Thyroid gland (tissue), 4 donors: ENCODE data around the gene STK11IP. TPM values are rescaled to one million over a fixed set of nuclear protein-coding genes. Genes with fewer than 3 reads are reported as not detected.

Experiments
- DNase-seq, 2 donors: peaks; one replicate each; pipeline ENCODE4 v3.0.0-alpha.2; 2019
- H3K27ac ChIP-seq, 3 donors: fragments of 200-600 bp; sonication (generic); 1 replicate in 2 of 3; 2 replicates in 1 of 3; pipeline ENCODE4 v1.5.1; 2016 to 2019; ENCODE audit warnings: mild to moderate bottlenecking in 1 of 3, moderate library complexity in 1 of 3
- H3K27me3 ChIP-seq: fragments of 200-600 bp; sonication (generic); one replicate; pipeline ENCODE4 v1.5.1; 2019
- H3K36me3 ChIP-seq, 2 donors: fragments of 200-600 bp; sonication (generic); one replicate each; pipeline ENCODE4 v1.5.1; 2016 to 2019
- H3K4me1 ChIP-seq, 2 donors: fragments of 200-600 bp; sonication (generic); one replicate each; pipeline ENCODE4 v1.5.1; 2017 to 2019
- H3K4me3 ChIP-seq, 3 donors: fragments of 200-600 bp; sonication (generic); replicated peaks in 1 of 3; 1 replicate in 2 of 3; 2 replicates in 1 of 3; pipeline ENCODE4 v1.5.1; 2016; ENCODE audit warnings: mild to moderate bottlenecking in 1 of 3
- H3K9me3 ChIP-seq: fragments of 200-600 bp; sonication (generic); one replicate; pipeline ENCODE4 v1.5.1; 2017
- CTCF ChIP-seq, 6 experiments: fragments of 200-600 bp in 3 of 6; fragments of 450-650 bp in 3 of 6; sonication (generic) in 3 of 6; IDR thresholded peaks; one replicate each; pipeline ENCODE4 v1.5.1; 2016 to 2019; ENCODE audit warnings: antibody characterized with exemption in 6 of 6, mild to moderate bottlenecking in 2 of 6, inconsistent platforms in 1 of 6, moderate library complexity in 1 of 6
- POLR2A ChIP-seq, 2 donors: fragments of 450-650 bp; IDR thresholded peaks; one replicate each; pipeline ENCODE4 v1.6.1; 2017; ENCODE audit warnings: antibody characterized with exemption in 2 of 2, mild to moderate bottlenecking in 2 of 2, moderate library complexity in 1 of 2
- WGBS, 2 donors: methylation state at CpG; one replicate each; pipeline ENCODE4 v1.1.5; 2017; 5-methylcytosine and 5-hydroxymethylcytosine counted together
- intact Hi-C: fragments of 100-400 bp; cut with DNase I; formaldehyde crosslinking; loops from one replicate; pipeline ENCODE4 v1.15.1; 2023
- total RNA-seq, 4 donors: library from RNA; depleted of rRNA; stranded (reverse); fragments of >200 nt; gene quantifications; one replicate each; pipeline ENCODE4 v1.2.3, GENCODE V29; 2016

Gene STK11IP
- total RNA-seq, 4 donors from 2014 or later = 14.6 to 25.0 (median 19.7) TPM

- DNase-seq = no peak
- Histone ChIP-seq H3K9me3 (no peaks in the 10 kb centered on the region), H3K27me3 (no peaks in the 10 kb centered on the region), H3K36me3 (no peaks in the 10 kb centered on the region), H3K27ac (no peak overlapping the region), H3K4me1 (no peaks in the 10 kb centered on the region), H3K4me3 (no peak overlapping the region)
- intact Hi-C loops = no loop called here
- TF ChIP-seq CTCF (IDR thresholded peaks at IDR 0.05) (no peak), POLR2A (IDR thresholded peaks at IDR 0.05) (no peak)
- 92 to 93% methylated on average over 1 of the region's 1 CpG for WGBS, 2 donors
Observed at GRCh38 chr2:219656526-219656925, 58.9 kb downstream of the STK11IP start.

GRCh38 chr2:219658196-219658846 lies 60.7 kb downstream of the STK11IP start:
- TF ChIP-seq POLR2A (IDR thresholded peaks at IDR 0.05) = no peak
- TF ChIP-seq CTCF (IDR thresholded peaks at IDR 0.05) = no peak
- Histone ChIP-seq H3K9me3 (no peaks in the 10 kb centered on the region), H3K27ac (no peak overlapping the region), H3K4me1 (no peaks in the 10 kb centered on the region), H3K4me3 (no peak overlapping the region), H3K27me3 (no peaks in the 10 kb centered on the region), H3K36me3 (no peaks in the 10 kb centered on the region)
- intact Hi-C loops = no loop called here
- DNase-seq = no peak
- 65 to 75% methylated on average over 7 of the region's 7 CpGs for WGBS, 2 donors

GRCh38 chr2:219658874-219659273 lies 61.2 kb downstream of the STK11IP start:
- H3K27ac ChIP-seq = no peak overlapping the region
- intact Hi-C loops = no loop called here
- no peaks in the 10 kb centered on the region for H3K27me3 ChIP-seq
- no peaks in the 10 kb centered on the region for H3K36me3 ChIP-seq
- no peak overlapping the region for H3K4me3 ChIP-seq
- 85 to 87% methylated on average over 3 of the region's 3 CpGs for WGBS, 2 donors
- no peaks in the 10 kb centered on the region for H3K4me1 ChIP-seq
- H3K9me3 ChIP-seq = no peaks in the 10 kb centered on the region
- no peak for DNase-seq
- no peak for TF ChIP-seq CTCF (IDR thresholded peaks at IDR 0.05)

DNA sequence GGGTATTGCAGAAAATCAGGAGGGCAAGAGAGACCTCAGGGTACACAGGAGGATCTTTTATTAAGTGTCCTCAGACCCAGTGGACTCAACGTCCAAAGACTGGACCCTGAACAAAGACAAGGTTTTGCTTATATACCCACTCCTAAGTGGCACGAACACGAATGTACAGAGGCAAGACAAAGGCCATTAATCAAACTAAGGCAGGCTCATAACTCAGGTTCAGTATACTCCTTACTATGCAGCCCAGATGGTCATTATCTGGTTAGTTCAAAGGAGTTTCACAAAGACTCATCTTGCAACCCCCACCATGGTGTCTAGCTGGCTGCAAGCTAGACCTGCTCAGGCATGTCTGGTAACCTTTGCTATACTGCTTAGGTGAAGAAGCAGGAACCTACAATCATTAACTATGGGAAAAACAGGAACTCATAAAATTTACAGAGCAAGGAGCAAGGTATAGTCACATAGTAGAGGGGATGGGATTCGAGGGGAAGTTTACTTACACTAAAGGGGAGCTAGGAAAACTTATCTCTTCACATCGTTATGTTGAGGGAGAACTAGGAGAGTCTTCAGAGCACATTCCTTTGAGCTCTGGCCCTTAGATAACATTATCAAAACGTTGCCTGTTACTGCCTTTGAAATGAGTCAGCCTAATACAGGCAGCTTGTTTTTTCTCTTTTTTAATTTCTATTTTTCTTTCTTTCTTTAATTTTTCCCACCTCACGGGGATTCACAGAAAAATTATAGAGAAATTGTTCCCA lies 63.7 kb downstream of the STK11IP start:
- DNase-seq = no peak
- TF ChIP-seq CTCF (IDR thresholded peaks at IDR 0.05) (no peak), POLR2A (IDR thresholded peaks at IDR 0.05) (no peak)
- H3K36me3 ChIP-seq = no peaks in the 10 kb centered on the region
- WGBS, 2 donors = 65 to 68% methylated on average over 7 of the region's 7 CpGs
- no peak overlapping the region for H3K27ac ChIP-seq
- no peaks in the 10 kb centered on the region for H3K27me3 ChIP-seq
- H3K4me3 ChIP-seq = no peak overlapping the region
- intact Hi-C loops = no loop called here
- no peaks in the 10 kb centered on the region for H3K9me3 ChIP-seq
- H3K4me1 ChIP-seq = no peaks in the 10 kb centered on the region

- DNase-seq = no peak
- Histone ChIP-seq H3K9me3 (no peaks in the 10 kb centered on the region), H3K4me3 (no peak overlapping the region), H3K4me1 (no peaks in the 10 kb centered on the region), H3K27ac (no peak overlapping the region), H3K27me3 (no peaks in the 10 kb centered on the region), H3K36me3 (no peaks in the 10 kb centered on the region)
- no peak for TF ChIP-seq CTCF (IDR thresholded peaks at IDR 0.05)
- no peak for TF ChIP-seq POLR2A (IDR thresholded peaks at IDR 0.05)
- intact Hi-C loops = no loop called here
- 89 to 96% methylated on average over 1 of the region's 1 CpG for WGBS, 2 donors
Observed at GRCh38 chr2:219661955-219662395, 64.3 kb downstream of the STK11IP start.
